Panc1 (cell line): Measurements from ENCODE around the gene IGF1. TPM values are rescaled to one million over a fixed set of nuclear protein-coding genes. Genes with fewer than 3 reads are reported as not detected.

Experiments
- ATAC-seq: fragments of 200-7000 bp; cut with Tn5 transposase; 2 replicates; pipeline ENCODE4 v1.9.1; 2020; ENCODE audit warnings: mild to moderate bottlenecking, moderate library complexity
- BruUV-seq: library from RNA; stranded (reverse); fragments of 400-500 nt; replicated peaks from 2 replicates; lab custom pipeline; 2021; lab: Mats Ljungman, UMichigan
- CTCF ChIA-PET: fragments of 300-600 bp; sonication (Branson Sonifier 250); formaldehyde crosslinking; loops from one replicate; lab custom pipeline; 2022; ENCODE audit warnings: antibody characterized with exemption; lab: Charles Lee
- POLR2A ChIA-PET: fragments of 300-600 bp; sonication (Branson Sonifier 250); formaldehyde crosslinking; loops from one replicate; lab custom pipeline; 2022; ENCODE audit warnings: antibody characterized with exemption; lab: Charles Lee
- DNase-seq: peaks from one replicate; pipeline ENCODE4 v3.0.0-alpha.2; 2010; ENCODE audit warnings: low read depth, low spot score
- H3K27ac ChIP-seq: 2 replicates; pipeline ENCODE4 v1.5.1; 2011; ENCODE audit warnings: mild to moderate bottlenecking, low read length, inconsistent platforms
- H3K27me3 ChIP-seq: fragments of 200-500 bp; sonication (Bioruptor generic); 2 replicates; pipeline ENCODE4 v1.6.0; 2014; ENCODE audit warnings: low read length, inconsistent platforms; ENCODE audit not compliant: control insufficient read depth, insufficient read depth
- H3K36me3 ChIP-seq: fragments of 200-500 bp; sonication (Bioruptor generic); 2 replicates; pipeline ENCODE4 v1.5.1; 2014; ENCODE audit warnings: inconsistent platforms, mild to moderate bottlenecking, low read length, moderate library complexity; ENCODE audit not compliant: control insufficient read depth, insufficient read depth
- H3K4me1 ChIP-seq: 2 replicates; pipeline ENCODE4 v1.5.1; 2011; ENCODE audit warnings: inconsistent platforms, mild to moderate bottlenecking, low read length, moderate library complexity; ENCODE audit not compliant: control insufficient read depth, insufficient read depth
- H3K4me3 ChIP-seq, 2 experiments: 2 replicates each; pipeline ENCODE4 v1.5.1; 2011 to 2012; ENCODE audit warnings: low read depth in 2 of 2, low read length in 2 of 2, mild to moderate bottlenecking in 2 of 2, inconsistent platforms in 1 of 2, moderate library complexity in 1 of 2
- H3K9me3 ChIP-seq: fragments of 200-500 bp; sonication (Bioruptor generic); 2 replicates; pipeline ENCODE4 v1.5.1; 2014; ENCODE audit warnings: low read depth, mild to moderate bottlenecking, inconsistent platforms, low read length, moderate library complexity; ENCODE audit not compliant: control insufficient read depth, insufficient read depth
- CTCF ChIP-seq: fragments of 450-650 bp; IDR thresholded peaks from 2 replicates; pipeline ENCODE4 v1.5.1; 2017; ENCODE audit warnings: mild to moderate bottlenecking
- POLR2AphosphoS5 ChIP-seq: IDR thresholded peaks from 2 replicates; pipeline ENCODE4 v1.6.1; 2012; ENCODE audit warnings: mild to moderate bottlenecking, low read depth, low read length, moderate library complexity
- SIN3A ChIP-seq: IDR thresholded peaks from 2 replicates; pipeline ENCODE4 v1.6.1; 2012; ENCODE audit warnings: low read depth, mild to moderate bottlenecking, low read length, moderate library complexity, borderline replicate concordance; ENCODE audit not compliant: insufficient read depth
- TCF7L2 ChIP-seq: IDR thresholded peaks from 2 replicates; pipeline ENCODE4 v1.6.1; 2011; ENCODE audit warnings: mild to moderate bottlenecking, low read depth, low read length, inconsistent platforms
- in situ Hi-C: cut with HindIII; loops from 2 replicates; pipeline ENCODE4 v1.10.0; 2016; ENCODE audit warnings: low sequenced_read_pairs, low pct_unique_long_range_greater_than_20kb
- intact Hi-C: fragments of 100-400 bp; cut with micrococcal nuclease; formaldehyde crosslinking; loops from one replicate; pipeline ENCODE4 v1.10.0; 2022; ENCODE audit not compliant: unreplicated experiment
- total RNA-seq: library from RNA; stranded (reverse); gene quantifications from one replicate; pipeline ENCODE4 v1.2.1, GENCODE V29; 2021; ENCODE audit not compliant: unreplicated experiment
- TF ChIP-seq, protein P1 (sequence below), 2 experiments: IDR thresholded peaks; 2 replicates each; pipeline ENCODE4 v1.6.1; 2011 to 2012; ENCODE audit warnings: low read depth in 2 of 2, control low read depth in 1 of 2, low read length in 1 of 2, mild to moderate bottlenecking in 1 of 2, moderate library complexity in 1 of 2; ENCODE audit not compliant: insufficient read depth in 1 of 2

Gene IGF1
- total RNA-seq, 1 experiment from 2014 or later: not detected

- no peak overlapping the region for H3K27ac ChIP-seq
- DNase-seq: no peak
- H3K4me1 ChIP-seq: no peaks in the 10 kb centered on the region
- no peaks in the 10 kb centered on the region for H3K36me3 ChIP-seq
- no peak overlapping the region for H3K4me3 ChIP-seq
- no peaks in the 10 kb centered on the region for H3K9me3 ChIP-seq
- POLR2A ChIA-PET: no interaction called here
- CTCF ChIA-PET: no interaction called here
- in situ Hi-C loops: no loop called here
- ATAC-seq: no peak
- intact Hi-C loops: no loop called here
- no TSS peak for BruUV-seq
- TF ChIP-seq POLR2AphosphoS5 (no peak), SIN3A (no peak), CTCF (no peak), TCF7L2 (no peak)
- TF ChIP-seq, protein P1, sequence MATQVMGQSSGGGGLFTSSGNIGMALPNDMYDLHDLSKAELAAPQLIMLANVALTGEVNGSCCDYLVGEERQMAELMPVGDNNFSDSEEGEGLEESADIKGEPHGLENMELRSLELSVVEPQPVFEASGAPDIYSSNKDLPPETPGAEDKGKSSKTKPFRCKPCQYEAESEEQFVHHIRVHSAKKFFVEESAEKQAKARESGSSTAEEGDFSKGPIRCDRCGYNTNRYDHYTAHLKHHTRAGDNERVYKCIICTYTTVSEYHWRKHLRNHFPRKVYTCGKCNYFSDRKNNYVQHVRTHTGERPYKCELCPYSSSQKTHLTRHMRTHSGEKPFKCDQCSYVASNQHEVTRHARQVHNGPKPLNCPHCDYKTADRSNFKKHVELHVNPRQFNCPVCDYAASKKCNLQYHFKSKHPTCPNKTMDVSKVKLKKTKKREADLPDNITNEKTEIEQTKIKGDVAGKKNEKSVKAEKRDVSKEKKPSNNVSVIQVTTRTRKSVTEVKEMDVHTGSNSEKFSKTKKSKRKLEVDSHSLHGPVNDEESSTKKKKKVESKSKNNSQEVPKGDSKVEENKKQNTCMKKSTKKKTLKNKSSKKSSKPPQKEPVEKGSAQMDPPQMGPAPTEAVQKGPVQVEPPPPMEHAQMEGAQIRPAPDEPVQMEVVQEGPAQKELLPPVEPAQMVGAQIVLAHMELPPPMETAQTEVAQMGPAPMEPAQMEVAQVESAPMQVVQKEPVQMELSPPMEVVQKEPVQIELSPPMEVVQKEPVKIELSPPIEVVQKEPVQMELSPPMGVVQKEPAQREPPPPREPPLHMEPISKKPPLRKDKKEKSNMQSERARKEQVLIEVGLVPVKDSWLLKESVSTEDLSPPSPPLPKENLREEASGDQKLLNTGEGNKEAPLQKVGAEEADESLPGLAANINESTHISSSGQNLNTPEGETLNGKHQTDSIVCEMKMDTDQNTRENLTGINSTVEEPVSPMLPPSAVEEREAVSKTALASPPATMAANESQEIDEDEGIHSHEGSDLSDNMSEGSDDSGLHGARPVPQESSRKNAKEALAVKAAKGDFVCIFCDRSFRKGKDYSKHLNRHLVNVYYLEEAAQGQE (IDR thresholded peaks at IDR 0.05; ENCODE audit: insufficient read depth in 1 of 2, low read depth in 2 of 2, low read length in 1 of 2): no peak
- H3K27me3 ChIP-seq: no peaks in the 10 kb centered on the region
These were observed 29.7 kb upstream of the IGF1 start for GRCh38 chr12:102510031-102510430.

GRCh38 chr12:102509123-102509626 is 28.8 kb upstream of the IGF1 start:
- H3K36me3 ChIP-seq: no peaks in the 10 kb centered on the region
- no peaks in the 10 kb centered on the region for H3K9me3 ChIP-seq
- no peak for DNase-seq
- no peaks in the 10 kb centered on the region for H3K27me3 ChIP-seq
- intact Hi-C loops: no loop called here
- no peak for ATAC-seq
- no TSS peak for BruUV-seq
- ChIA-PET CTCF (no interaction called here), POLR2A (no interaction called here)
- in situ Hi-C loops: no loop called here
- H3K4me1 ChIP-seq: no peaks in the 10 kb centered on the region
- H3K4me3 ChIP-seq: no peak overlapping the region
- H3K27ac ChIP-seq: no peak overlapping the region
- TF ChIP-seq, protein P1 (IDR thresholded peaks at IDR 0.05; ENCODE audit: insufficient read depth in 1 of 2, low read depth in 2 of 2, low read length in 1 of 2): no peak
- TF ChIP-seq SIN3A (no peak), CTCF (no peak), TCF7L2 (no peak), POLR2AphosphoS5 (no peak)
